Inflammatory macrophage treated with lipopolysaccharide for 4 hours (primary cell): ENCODE results near the gene B3GLCT.
"Not testable (repeated sequence)": the region's sequence is repeated elsewhere in the genome, so short reads cannot be mapped to it uniquely, and the experiment has no call there.

ENCODE experiments used
- DNase-seq: peaks from one replicate; pipeline ENCODE4 v3.0.0-alpha.2; 2020

Gene B3GLCT

GRCh38 chr13:31199849-31200636 is at the start of gene B3GLCT:
Gene B3GLCT (plus strand): TSS chr13:31199975. CDS start chr13:31200085, 110 bp downstream.
- peak; percentile 77 for DNase-seq

GRCh38 chr13:31150315-31150985 is 49.3 kb upstream of the B3GLCT start:
- no peak for DNase-seq

GRCh38 chr13:31151837-31152236 is 47.9 kb upstream of the B3GLCT start:
- no peak for DNase-seq

- no peak for DNase-seq
Measured at GRCh38 chr13:31154939-31155338, 44.8 kb upstream of the B3GLCT start.

- no peak for DNase-seq
Measured at GRCh38 chr13:31159306-31159705, 40.5 kb upstream of the B3GLCT start.

GRCh38 chr13:31160857-31161556 is 38.8 kb upstream of the B3GLCT start:
- DNase-seq: peak; percentile 86

GRCh38 chr13:31161557-31162150 is 38.1 kb upstream of the B3GLCT start, which contains the start of gene HSPH1:
Gene HSPH1 (minus strand): TSS chr13:31161904. CDS start chr13:31161582, 322 bp downstream.
- DNase-seq: peak; percentile 99

GRCh38 chr13:31162151-31163008 is 37.4 kb upstream of the B3GLCT start:
- DNase-seq: peak; percentile 98

- no peak for DNase-seq
Measured at GRCh38 chr13:31166591-31166990, 33.2 kb upstream of the B3GLCT start.

GRCh38 chr13:31167490-31167889 is 32.3 kb upstream of the B3GLCT start:
- DNase-seq: no peak

- no peak for DNase-seq
Measured at GRCh38 chr13:31168166-31168565, 31.6 kb upstream of the B3GLCT start.

- no peak for DNase-seq
Measured at GRCh38 chr13:31168736-31169135, 31.0 kb upstream of the B3GLCT start.

- DNase-seq: peak; percentile 7
Measured at GRCh38 chr13:31172001-31172400, 27.8 kb upstream of the B3GLCT start.

- no peak for DNase-seq
Measured at GRCh38 chr13:31172535-31172934, 27.2 kb upstream of the B3GLCT start.

- no peak for DNase-seq
Measured at GRCh38 chr13:31174018-31174417, 25.8 kb upstream of the B3GLCT start.

- no peak for DNase-seq
Measured at GRCh38 chr13:31175847-31176532, 23.8 kb upstream of the B3GLCT start.

GRCh38 chr13:31177813-31178495 is 21.8 kb upstream of the B3GLCT start:
- DNase-seq: not testable (repeated sequence)

GRCh38 chr13:31179241-31179640 is 20.5 kb upstream of the B3GLCT start:
- DNase-seq: no peak

- no peak for DNase-seq
Measured at GRCh38 chr13:31179754-31180153, 20.0 kb upstream of the B3GLCT start.

GRCh38 chr13:31182987-31183386 is 16.8 kb upstream of the B3GLCT start:
- DNase-seq: no peak

- DNase-seq: no peak
Measured at GRCh38 chr13:31184451-31184850, 15.3 kb upstream of the B3GLCT start.
